ENCODE data around the gene KLHDC7B.

KLHDC7B gene

GRCh38 chr22:50545522-50546325 is at the start of gene KLHDC7B:
Gene KLHDC7B, plus strand, starts transcription at chr22:50545899. Its CDS starts 345 bp downstream, at chr22:50546244.
- H3K4me3 ChIP-seq (ENCODE audit: low read depth, low read length): no peak within 1 kb of the TSS
- peak; percentile 40 for TF ChIP-seq CTCF (IDR thresholded peaks at IDR 0.05; ENCODE audit: low read depth, low read length, missing control alignments)
- no peaks in the 10 kb centered on the region for H3K36me3 ChIP-seq (replicated peaks)
- in situ Hi-C loops (cut with HindIII; ENCODE audit: low pct_ligation_motif_present, low sequenced_read_pairs): no loop called here
- H3K27ac ChIP-seq: no peak within 1 kb of the TSS
- DNase-seq: no peak
- H3K27me3 ChIP-seq (replicated peaks): peaks cover 40% of the 10 kb centered on the region

- no peaks in the 10 kb centered on the region for H3K36me3 ChIP-seq (replicated peaks)
- H3K27ac ChIP-seq: no peak overlapping the region
- DNase-seq: no peak
- H3K4me3 ChIP-seq (ENCODE audit: low read depth, low read length): no peak overlapping the region
- H3K27me3 ChIP-seq (replicated peaks): no peaks in the 10 kb centered on the region
- in situ Hi-C loops (cut with HindIII; ENCODE audit: low pct_ligation_motif_present, low sequenced_read_pairs): no loop called here
- TF ChIP-seq CTCF (IDR thresholded peaks at IDR 0.05; ENCODE audit: low read depth, low read length, missing control alignments): no peak
Observed at GRCh38 chr22:50497093-50497492, 48.6 kb upstream of the KLHDC7B start.

- DNase-seq: peak; percentile 48
- H3K27ac ChIP-seq: no peak overlapping the region
- H3K4me3 ChIP-seq (ENCODE audit: low read depth, low read length): no peak overlapping the region
- H3K36me3 ChIP-seq (replicated peaks): peaks cover 9% of the 10 kb centered on the region
- no peaks in the 10 kb centered on the region for H3K27me3 ChIP-seq (replicated peaks)
- peak; percentile 87 for TF ChIP-seq CTCF (IDR thresholded peaks at IDR 0.05; ENCODE audit: low read depth, low read length, missing control alignments)
- in situ Hi-C loops (cut with HindIII; ENCODE audit: low pct_ligation_motif_present, low sequenced_read_pairs): no loop called here
Observed at GRCh38 chr22:50498322-50498890, 47.3 kb upstream of the KLHDC7B start.

- no peak for DNase-seq
- Histone ChIP-seq H3K27ac (no peak overlapping the region), H3K4me3 (ENCODE audit: low read depth, low read length) (no peak overlapping the region), H3K27me3 (replicated peaks) (no peaks in the 10 kb centered on the region), H3K36me3 (replicated peaks) (peaks cover 20% of the 10 kb centered on the region)
- no peak for TF ChIP-seq CTCF (IDR thresholded peaks at IDR 0.05; ENCODE audit: low read depth, low read length, missing control alignments)
- in situ Hi-C loops (cut with HindIII; ENCODE audit: low pct_ligation_motif_present, low sequenced_read_pairs): no loop called here
Observed at GRCh38 chr22:50500452-50500851, 45.2 kb upstream of the KLHDC7B start.

- Histone ChIP-seq H3K36me3 (replicated peaks) (peaks cover 25% of the 10 kb centered on the region), H3K27me3 (replicated peaks) (no peaks in the 10 kb centered on the region), H3K4me3 (ENCODE audit: low read depth, low read length) (no peak overlapping the region), H3K27ac (no peak overlapping the region)
- no peak for DNase-seq
- in situ Hi-C loops (cut with HindIII; ENCODE audit: low pct_ligation_motif_present, low sequenced_read_pairs): no loop called here
- TF ChIP-seq CTCF (IDR thresholded peaks at IDR 0.05; ENCODE audit: low read depth, low read length, missing control alignments): no peak
Observed at GRCh38 chr22:50502096-50502495, 43.6 kb upstream of the KLHDC7B start.
